ENCODE data around the gene TBXA2R. TPM values are rescaled to one million over a fixed set of nuclear protein-coding genes. Genes with fewer than 3 reads are reported as not detected.
A peak's percentile ranks its signal among the peaks of the same experiment; 100 is the strongest.

The TBXA2R gene
- total and polyA plus RNA-seq, 2 experiments from 2014 or later = 0.42 to 0.73 TPM

DNA sequence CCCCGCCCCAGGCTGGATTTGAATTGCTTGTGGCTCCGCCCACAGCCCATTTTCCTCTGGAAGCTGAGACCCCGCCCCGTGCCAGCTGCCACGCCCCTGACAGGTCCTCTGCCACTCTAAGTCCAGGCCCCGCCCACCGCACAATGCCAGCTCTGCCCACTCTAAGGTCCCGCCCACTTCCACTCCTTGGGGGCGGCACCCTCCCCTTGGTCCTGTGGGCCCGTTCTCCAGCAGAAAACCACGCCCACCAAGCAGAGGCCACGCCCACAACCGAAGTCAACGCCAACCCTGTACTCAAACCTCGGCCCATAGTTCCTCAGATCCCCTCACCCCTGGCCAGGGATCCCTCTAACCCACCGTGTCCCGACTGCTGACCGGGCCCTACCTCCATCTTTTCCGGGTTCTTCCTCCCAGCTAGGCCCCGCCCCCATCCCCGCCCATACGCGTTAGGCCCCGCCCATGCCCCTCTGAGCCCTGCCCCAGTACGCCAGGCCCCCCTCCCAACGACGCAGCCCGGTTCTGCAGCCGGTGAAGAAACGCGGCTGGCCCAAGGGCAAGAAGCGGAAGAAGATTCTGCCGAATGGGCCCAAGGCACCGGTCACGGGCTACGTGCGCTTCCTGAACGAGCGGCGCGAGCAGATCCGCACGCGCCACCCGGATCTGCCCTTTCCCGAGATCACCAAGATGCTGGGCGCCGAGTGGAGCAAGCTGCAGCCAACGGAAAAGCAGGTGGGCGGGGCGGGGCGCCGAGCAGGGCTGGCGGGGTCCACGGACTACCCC is 32.6 kb downstream of the TBXA2R start:
- H3K27me3 ChIP-seq (ENCODE audit: insufficient read depth) = no peaks in the 10 kb centered on the region
- DNase-seq (ENCODE audit: low spot score) = peak; percentile 100
- peaks cover 16% of the 10 kb centered on the region for H3K4me1 Mint-ChIP-seq
- TF ChIP-seq POLR2AphosphoS5 (IDR thresholded peaks at IDR 0.05; ENCODE audit: low read depth) = 0 out of 2 replicates have a peak, but pooled peaks have one; percentile 35
- no peak for TF ChIP-seq ZNF331 (CRISPR knock-in tag; IDR thresholded peaks at IDR 0.05; ENCODE audit: low read depth)
- no peaks in the 10 kb centered on the region for H3K36me3 ChIP-seq (ENCODE audit: insufficient read depth)
- H3K4me2 ChIP-seq = peak overlapping the region; percentile 91
- no peak overlapping the region; the same call in 1 of the 2 replicates for H3K27ac ChIP-seq (ENCODE audit: low read depth)
- H2AFZ ChIP-seq = no peak overlapping the region
- peaks cover 6% of the 10 kb centered on the region for H4K20me1 ChIP-seq (replicated peaks; ENCODE audit: insufficient read depth)
- peak; percentile 5 for ATAC-seq
- no peaks in the 10 kb centered on the region for H3K9me2 ChIP-seq (ENCODE audit: insufficient read depth)
- peaks cover 33% of the 10 kb centered on the region for H3K27me3 Mint-ChIP-seq (ENCODE audit: insufficient read depth, low read depth, poor library complexity)
- H3F3A ChIP-seq (replicated peaks; ENCODE audit: low read depth) = peaks cover 11% of the 10 kb centered on the region
- H3K4me3 Mint-ChIP-seq = peak overlapping the region; percentile 77
- H3K36me3 Mint-ChIP-seq (ENCODE audit: low read depth) = peaks cover 12% of the 10 kb centered on the region
- peaks cover 19% of the 10 kb centered on the region for H3K4me1 ChIP-seq (ENCODE audit: insufficient read depth)
- no peaks in the 10 kb centered on the region for H3K9me3 Mint-ChIP-seq
- H3K79me2 ChIP-seq (replicated peaks; ENCODE audit: insufficient read depth) = no peaks in the 10 kb centered on the region
- H3K4me3 ChIP-seq = peak overlapping the region; percentile 92
- peak overlapping the region; percentile 88 for H3K27ac Mint-ChIP-seq

DNA sequence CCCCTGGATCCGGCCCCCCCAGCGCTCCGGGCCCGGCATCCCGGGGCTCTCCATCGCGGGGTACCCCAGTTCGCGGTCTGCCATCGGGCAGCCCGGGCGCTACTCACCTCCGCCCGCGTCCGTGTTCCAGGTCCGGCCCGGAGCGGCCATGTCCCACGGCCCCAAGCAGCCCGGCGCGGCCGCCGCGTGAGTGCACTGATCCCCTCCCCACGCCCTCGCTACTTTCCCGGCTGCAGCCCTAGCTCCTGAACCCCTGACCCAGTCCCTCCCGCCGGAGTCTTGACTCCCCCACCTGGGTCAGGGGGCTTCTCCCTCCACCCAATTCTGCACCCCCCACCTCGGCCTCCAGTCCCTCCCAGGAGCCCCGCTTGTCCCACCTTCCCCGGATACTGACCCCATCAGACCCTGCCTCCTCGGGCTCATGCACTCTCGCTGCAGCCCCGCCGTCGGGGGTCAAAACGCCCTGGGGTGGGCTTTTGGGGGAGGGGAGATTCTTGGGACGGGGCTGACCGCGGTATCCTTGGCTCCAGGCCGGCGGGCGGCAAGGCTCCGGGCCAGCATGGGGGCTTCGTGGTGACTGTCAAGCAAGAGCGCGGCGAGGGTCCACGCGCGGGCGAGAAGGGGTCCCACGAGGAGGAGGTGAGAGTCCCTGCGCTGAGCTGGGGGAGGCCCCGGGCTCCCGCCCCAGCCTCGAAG is 33.4 kb downstream of the TBXA2R start:
- H3K79me2 ChIP-seq (replicated peaks; ENCODE audit: insufficient read depth) = no peaks in the 10 kb centered on the region
- H3K27ac Mint-ChIP-seq = no peak overlapping the region
- H3K4me1 Mint-ChIP-seq = peaks cover 16% of the 10 kb centered on the region
- peaks cover 11% of the 10 kb centered on the region for H3F3A ChIP-seq (replicated peaks; ENCODE audit: low read depth)
- H3K4me3 ChIP-seq = peak overlapping the region; percentile 92
- H3K9me3 Mint-ChIP-seq = no peaks in the 10 kb centered on the region
- H3K27me3 Mint-ChIP-seq (ENCODE audit: insufficient read depth, low read depth, poor library complexity) = peaks cover 28% of the 10 kb centered on the region
- H3K27ac ChIP-seq (ENCODE audit: low read depth) = no peak overlapping the region
- H3K27me3 ChIP-seq (ENCODE audit: insufficient read depth) = no peaks in the 10 kb centered on the region
- H3K4me2 ChIP-seq = peak overlapping the region; percentile 91
- H3K4me1 ChIP-seq (ENCODE audit: insufficient read depth) = peaks cover 19% of the 10 kb centered on the region
- H4K20me1 ChIP-seq (replicated peaks; ENCODE audit: insufficient read depth) = peaks cover 6% of the 10 kb centered on the region
- peak; percentile 2 for ATAC-seq
- 0 out of 2 replicates have a peak overlapping the region, but pooled peaks have one; percentile 7 for H2AFZ ChIP-seq
- no peaks in the 10 kb centered on the region for H3K9me2 ChIP-seq (ENCODE audit: insufficient read depth)
- H3K4me3 Mint-ChIP-seq = peak overlapping the region; percentile 77
- DNase-seq (ENCODE audit: low spot score) = peak; percentile 51
- peaks cover 12% of the 10 kb centered on the region for H3K36me3 Mint-ChIP-seq (ENCODE audit: low read depth)
- no peaks in the 10 kb centered on the region for H3K36me3 ChIP-seq (ENCODE audit: insufficient read depth)
- TF ChIP-seq POLR2AphosphoS5 (IDR thresholded peaks at IDR 0.05; ENCODE audit: low read depth) = no peak
- TF ChIP-seq, protein P1, sequence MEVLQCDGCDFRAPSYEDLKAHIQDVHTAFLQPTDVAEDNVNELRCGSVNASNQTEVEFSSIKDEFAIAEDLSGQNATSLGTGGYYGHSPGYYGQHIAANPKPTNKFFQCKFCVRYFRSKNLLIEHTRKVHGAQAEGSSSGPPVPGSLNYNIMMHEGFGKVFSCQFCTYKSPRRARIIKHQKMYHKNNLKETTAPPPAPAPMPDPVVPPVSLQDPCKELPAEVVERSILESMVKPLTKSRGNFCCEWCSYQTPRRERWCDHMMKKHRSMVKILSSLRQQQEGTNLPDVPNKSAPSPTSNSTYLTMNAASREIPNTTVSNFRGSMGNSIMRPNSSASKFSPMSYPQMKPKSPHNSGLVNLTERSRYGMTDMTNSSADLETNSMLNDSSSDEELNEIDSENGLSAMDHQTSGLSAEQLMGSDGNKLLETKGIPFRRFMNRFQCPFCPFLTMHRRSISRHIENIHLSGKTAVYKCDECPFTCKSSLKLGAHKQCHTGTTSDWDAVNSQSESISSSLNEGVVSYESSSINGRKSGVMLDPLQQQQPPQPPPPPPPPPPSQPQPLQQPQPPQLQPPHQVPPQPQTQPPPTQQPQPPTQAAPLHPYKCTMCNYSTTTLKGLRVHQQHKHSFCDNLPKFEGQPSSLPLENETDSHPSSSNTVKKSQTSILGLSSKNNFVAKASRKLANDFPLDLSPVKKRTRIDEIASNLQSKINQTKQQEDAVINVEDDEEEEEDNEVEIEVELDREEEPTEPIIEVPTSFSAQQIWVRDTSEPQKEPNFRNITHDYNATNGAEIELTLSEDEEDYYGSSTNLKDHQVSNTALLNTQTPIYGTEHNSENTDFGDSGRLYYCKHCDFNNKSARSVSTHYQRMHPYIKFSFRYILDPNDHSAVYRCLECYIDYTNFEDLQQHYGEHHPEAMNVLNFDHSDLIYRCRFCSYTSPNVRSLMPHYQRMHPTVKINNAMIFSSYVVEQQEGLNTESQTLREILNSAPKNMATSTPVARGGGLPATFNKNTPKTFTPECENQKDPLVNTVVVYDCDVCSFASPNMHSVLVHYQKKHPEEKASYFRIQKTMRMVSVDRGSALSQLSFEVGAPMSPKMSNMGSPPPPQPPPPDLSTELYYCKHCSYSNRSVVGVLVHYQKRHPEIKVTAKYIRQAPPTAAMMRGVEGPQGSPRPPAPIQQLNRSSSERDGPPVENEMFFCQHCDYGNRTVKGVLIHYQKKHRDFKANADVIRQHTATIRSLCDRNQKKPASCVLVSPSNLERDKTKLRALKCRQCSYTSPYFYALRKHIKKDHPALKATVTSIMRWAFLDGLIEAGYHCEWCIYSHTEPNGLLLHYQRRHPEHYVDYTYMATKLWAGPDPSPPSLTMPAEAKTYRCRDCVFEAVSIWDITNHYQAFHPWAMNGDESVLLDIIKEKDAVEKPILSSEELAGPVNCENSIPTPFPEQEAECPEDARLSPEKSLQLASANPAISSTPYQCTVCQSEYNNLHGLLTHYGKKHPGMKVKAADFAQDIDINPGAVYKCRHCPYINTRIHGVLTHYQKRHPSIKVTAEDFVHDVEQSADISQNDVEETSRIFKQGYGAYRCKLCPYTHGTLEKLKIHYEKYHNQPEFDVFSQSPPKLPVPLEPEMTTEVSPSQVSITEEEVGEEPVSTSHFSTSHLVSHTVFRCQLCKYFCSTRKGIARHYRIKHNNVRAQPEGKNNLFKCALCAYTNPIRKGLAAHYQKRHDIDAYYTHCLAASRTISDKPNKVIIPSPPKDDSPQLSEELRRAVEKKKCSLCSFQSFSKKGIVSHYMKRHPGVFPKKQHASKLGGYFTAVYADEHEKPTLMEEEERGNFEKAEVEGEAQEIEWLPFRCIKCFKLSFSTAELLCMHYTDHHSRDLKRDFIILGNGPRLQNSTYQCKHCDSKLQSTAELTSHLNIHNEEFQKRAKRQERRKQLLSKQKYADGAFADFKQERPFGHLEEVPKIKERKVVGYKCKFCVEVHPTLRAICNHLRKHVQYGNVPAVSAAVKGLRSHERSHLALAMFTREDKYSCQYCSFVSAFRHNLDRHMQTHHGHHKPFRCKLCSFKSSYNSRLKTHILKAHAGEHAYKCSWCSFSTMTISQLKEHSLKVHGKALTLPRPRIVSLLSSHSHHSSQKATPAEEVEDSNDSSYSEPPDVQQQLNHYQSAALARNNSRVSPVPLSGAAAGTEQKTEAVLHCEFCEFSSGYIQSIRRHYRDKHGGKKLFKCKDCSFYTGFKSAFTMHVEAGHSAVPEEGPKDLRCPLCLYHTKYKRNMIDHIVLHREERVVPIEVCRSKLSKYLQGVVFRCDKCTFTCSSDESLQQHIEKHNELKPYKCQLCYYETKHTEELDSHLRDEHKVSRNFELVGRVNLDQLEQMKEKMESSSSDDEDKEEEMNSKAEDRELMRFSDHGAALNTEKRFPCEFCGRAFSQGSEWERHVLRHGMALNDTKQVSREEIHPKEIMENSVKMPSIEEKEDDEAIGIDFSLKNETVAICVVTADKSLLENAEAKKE (CRISPR knock-in tag; IDR thresholded peaks at IDR 0.05) = no peak
- no peak for TF ChIP-seq EZH2phosphoT487 (IDR thresholded peaks at IDR 0.05; ENCODE audit: unreplicated experiment)
- TF ChIP-seq, protein P2, sequence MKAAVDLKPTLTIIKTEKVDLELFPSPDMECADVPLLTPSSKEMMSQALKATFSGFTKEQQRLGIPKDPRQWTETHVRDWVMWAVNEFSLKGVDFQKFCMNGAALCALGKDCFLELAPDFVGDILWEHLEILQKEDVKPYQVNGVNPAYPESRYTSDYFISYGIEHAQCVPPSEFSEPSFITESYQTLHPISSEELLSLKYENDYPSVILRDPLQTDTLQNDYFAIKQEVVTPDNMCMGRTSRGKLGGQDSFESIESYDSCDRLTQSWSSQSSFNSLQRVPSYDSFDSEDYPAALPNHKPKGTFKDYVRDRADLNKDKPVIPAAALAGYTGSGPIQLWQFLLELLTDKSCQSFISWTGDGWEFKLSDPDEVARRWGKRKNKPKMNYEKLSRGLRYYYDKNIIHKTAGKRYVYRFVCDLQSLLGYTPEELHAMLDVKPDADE (IDR thresholded peaks at IDR 0.05) = no peak
- no peak for TF ChIP-seq NANOG (IDR thresholded peaks at IDR 0.05; ENCODE audit: borderline replicate concordance)
- TF ChIP-seq, protein P3, sequence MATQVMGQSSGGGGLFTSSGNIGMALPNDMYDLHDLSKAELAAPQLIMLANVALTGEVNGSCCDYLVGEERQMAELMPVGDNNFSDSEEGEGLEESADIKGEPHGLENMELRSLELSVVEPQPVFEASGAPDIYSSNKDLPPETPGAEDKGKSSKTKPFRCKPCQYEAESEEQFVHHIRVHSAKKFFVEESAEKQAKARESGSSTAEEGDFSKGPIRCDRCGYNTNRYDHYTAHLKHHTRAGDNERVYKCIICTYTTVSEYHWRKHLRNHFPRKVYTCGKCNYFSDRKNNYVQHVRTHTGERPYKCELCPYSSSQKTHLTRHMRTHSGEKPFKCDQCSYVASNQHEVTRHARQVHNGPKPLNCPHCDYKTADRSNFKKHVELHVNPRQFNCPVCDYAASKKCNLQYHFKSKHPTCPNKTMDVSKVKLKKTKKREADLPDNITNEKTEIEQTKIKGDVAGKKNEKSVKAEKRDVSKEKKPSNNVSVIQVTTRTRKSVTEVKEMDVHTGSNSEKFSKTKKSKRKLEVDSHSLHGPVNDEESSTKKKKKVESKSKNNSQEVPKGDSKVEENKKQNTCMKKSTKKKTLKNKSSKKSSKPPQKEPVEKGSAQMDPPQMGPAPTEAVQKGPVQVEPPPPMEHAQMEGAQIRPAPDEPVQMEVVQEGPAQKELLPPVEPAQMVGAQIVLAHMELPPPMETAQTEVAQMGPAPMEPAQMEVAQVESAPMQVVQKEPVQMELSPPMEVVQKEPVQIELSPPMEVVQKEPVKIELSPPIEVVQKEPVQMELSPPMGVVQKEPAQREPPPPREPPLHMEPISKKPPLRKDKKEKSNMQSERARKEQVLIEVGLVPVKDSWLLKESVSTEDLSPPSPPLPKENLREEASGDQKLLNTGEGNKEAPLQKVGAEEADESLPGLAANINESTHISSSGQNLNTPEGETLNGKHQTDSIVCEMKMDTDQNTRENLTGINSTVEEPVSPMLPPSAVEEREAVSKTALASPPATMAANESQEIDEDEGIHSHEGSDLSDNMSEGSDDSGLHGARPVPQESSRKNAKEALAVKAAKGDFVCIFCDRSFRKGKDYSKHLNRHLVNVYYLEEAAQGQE (IDR thresholded peaks at IDR 0.05; ENCODE audit: unreplicated experiment) = no peak

Measured in GM23338 (cell line).